GM19328 (cell line): ENCODE results near the gene TBC1D1.

Source experiments
- ATAC-seq: cut with Tn5 transposase; IDR thresholded peaks from one replicate; pipeline ENCODE4 v1.9.1; 2021; ENCODE audit warnings: mild to moderate bottlenecking, moderate library complexity; ENCODE audit not compliant: unreplicated experiment

The TBC1D1 gene

DNA sequence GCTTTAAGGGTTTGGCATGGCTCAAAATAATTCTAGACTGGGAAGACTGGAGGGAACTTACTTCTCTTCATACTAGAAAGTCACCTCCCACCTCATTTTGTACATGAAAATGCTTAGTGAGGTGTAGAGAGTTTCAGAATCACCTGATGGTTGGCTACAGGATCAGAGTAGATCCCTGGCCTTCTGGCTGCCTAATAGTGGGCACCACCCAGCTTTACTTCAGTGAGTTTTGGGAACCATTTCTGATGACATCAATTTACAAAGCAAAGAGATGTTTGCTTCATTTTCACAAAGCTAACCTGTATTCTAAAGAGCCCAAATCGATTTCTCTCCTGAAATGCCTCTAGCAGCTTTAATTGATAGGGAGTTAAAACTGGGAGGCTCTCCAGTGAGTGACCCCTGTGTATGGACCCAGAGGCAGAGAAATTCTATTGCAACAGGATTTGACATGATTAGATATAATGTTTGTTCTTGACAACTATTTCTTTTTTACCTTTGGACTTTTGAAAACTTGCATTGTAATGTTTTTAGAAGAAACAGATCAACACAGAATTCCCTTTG lies 249.8 kb downstream of the TBC1D1 start:
- no peak for ATAC-seq

DNA sequence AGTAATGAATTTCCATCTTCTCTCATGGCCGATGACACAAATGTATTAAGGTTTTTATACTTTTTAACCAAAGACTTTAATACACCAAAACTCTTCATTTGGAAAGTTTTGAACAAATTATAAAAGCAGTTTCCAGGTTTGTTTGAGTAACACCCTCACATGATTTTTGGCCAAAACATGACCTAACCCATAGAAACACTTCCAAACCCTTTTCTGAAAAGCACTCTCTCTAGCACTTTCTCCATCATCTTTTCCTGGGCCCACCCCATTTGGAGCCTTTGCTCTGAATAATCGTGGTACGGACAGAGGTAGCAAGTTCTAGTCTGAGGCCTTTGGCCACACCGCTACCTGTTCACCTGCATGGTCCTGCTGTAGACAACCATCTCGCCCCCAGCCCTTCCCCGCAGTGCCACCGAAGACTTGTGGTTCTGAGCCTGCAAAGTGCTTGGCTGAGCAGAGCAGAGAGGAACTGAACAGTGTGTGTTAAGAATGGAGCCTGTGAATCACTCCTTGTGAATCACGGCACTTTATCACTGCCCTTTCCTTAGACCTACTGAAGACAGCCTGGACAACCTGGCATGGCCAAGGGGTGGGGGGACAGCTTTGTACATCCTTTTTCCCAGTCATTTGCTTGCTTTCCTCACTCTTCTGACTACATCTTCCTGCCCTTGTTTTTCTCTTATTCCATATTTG lies 251.1 kb downstream of the TBC1D1 start:
- ATAC-seq: no peak

DNA sequence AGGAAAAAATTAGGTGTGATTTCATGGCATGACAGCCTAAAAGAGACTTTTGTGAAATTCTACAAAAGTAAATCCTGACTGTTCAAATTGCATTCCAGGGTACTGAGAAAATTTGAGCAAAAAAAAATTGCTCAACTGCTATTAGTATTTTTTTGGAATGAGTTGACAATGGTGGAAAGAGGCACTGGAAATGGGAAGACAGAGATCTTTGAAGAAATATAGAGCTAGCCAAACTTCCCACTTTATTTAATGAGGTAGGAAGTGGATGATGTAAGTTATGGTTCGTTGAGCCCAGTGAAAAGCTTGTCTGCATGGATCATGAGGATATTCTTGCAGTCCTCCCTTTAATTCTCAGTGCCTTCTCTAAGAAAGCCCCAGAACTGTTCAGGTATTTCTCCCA lies 253.1 kb downstream of the TBC1D1 start:
- ATAC-seq: no peak

DNA sequence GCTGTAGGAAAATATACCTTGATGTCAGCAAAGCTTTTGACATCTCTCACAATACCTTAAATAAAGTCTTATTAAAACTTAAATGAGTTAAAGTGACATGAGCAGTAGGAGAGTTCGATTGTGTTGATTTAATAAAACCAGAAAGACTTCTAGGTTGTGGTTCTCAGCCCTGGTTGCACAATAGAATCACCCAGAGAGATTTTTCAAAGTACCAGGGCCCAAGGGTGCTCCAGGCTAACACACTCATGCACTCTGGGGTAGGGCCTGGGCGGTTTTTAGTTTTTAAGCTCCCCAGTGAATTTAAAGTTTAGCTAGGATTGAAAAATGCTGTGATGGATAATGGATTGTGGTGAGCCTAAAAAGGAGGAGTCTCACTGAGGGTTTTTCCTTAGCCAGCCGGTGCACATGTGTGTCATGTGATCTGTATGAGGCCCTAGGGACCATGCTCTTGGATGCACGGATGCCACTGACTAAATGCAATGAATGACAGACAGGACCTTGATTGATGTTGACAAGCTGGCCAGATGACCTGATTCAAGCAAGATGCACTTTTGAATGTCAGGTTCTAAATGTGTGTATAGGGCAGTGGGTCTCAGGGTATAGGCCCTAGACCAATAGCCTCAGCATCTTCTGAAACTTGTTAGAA lies 254.3 kb downstream of the TBC1D1 start:
- no peak for ATAC-seq

DNA sequence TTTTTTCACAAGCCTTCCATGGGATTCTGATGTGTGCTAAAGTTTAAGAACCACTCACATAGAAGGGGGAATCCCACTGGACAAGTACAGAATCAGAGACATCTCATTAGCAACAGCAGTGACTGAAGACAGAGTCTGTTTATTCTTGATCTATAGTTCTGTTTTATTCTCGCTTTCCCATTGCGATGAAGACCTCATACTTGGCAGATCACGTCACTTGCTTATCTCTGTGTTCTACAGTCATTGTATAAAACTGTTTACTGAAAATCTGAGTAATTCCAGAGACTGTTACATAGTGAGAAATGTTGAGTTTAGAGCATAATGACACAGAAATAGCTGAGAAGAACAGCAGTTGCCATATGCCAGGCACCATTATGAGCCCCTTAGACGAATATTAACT lies 254.9 kb downstream of the TBC1D1 start:
- ATAC-seq: no peak

DNA sequence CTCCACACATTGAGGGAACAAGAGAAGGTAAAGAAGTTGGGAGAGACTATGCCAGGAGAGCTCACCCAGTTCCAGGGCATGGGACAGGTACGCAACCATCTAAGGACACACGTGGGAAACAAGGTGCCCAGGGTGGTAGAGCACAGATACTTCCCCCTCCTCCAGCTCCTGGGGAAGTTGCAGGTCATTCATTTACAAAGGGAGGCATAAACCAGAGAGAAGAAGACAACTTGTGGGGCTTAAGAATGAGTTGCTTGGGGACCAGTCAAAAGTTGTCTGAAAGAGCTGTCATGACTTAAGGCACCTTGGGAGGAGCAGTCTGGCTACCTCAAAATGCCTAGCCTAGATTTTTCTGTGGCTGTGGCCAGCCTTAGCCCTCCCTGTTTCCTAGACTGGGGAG lies 255.5 kb downstream of the TBC1D1 start:
- ATAC-seq: no peak

DNA sequence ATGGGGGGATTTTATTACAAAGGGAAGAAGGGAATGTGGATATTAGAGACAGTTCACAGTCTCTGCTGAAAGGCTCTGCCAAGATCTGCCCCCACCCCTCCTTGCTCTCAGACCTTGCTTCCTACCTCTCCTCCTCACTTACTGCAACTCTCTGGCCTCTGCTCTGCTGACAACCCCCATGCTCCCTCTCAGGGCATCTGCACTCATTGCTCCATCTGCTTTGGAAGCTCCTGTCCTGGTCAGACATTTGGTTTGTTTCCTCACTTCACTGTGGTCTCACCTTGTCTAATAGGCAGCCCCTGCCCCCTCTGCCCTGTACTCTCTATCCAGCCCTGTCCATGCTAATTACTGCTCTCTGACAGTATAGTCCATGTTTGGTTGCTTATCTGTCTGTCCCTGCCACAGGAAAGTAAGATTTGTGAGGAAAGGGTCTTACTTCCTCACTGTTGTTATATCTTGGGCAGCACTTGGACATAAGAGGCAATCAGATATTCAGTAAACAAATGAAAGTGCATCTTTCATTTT lies 258.6 kb downstream of the TBC1D1 start:
- no peak for ATAC-seq

DNA sequence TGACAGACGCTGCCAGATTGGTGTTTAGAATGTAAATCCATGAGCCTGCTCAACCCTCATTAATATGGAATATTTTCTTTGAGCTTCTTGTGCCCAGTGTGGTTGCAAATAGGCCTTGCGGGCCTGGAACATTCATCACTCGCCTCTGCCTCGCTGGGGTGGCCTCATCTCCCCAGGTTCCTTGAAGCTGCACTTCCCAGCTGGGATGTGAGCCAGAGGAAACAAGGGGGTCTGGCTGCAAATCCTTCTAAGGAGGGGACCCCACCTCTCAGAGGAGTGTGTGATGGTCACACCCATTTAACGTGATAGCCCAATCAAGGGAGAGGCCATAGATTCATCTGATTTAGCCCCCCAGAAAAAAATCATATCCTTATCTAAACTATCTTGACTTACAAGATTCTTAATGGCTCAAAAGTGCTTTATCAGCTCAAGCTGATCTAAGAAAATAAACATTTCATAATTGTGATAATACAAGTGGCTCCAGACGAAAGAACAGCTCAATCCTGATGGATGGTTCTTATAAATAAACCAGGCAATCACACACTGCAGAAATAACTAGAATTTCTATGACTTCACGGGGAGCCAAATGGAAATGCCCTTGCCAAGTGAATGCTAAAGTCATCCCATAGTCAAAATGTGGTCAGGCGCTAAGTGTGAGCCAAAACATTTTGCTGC lies 259.2 kb downstream of the TBC1D1 start:
- no peak for ATAC-seq

DNA sequence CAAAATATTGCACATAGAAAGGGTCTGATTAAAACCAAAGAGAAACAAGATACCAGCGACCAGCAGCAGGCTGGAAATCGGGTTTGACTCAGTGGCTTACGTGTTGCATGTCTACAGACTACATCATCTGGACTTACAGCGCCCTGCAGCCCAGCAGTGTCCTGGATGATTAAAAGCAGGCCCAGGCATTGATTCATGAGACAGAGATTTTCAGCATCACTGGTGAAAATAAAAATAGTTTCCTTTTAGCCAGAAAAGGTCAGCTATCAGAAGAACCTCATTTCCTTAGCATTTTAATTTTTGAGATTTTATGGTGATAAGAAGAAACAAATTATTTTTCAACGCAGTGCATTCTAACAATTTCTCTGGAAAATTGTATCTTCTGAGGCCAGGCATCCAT lies 259.9 kb downstream of the TBC1D1 start:
- no peak for ATAC-seq

DNA sequence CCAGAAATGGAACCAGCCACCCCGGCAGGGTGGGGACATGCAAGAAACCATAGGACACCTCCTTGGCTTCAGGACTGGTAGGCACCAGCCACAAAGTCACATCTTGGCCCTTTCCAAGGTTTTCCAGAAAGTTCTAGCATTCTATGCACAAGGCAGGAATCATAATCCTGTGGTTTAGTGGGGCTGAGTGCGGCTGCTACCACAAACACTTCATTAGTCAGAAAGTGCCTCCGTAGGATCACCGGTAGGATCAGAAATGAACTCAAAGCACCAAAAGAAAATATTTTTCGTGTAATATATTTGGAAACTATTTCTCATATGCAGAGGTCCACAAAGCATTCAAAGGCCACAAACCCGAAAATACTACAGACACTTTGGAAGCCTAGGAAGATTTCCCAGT lies 261.0 kb downstream of the TBC1D1 start:
- ATAC-seq: no peak

DNA sequence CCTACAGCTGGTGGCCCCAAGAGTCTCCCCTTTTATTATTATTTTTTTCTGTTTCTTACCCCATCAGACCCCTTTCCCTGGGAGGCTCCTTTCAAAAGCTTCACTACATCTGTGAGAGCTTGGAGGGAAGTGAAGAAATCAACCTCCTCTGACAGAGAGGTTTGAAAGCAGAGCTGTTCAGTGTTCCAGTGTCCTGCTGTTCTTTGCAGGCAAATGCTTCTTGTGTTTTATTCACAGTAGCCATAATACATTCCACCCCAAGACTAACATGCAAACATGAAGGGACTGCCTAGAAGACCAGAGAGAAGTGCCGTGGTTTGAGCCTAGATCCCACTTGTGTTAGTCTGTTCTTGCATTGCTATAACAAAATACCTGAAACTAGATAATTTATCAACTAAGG lies 261.4 kb downstream of the TBC1D1 start:
- no peak for ATAC-seq

DNA sequence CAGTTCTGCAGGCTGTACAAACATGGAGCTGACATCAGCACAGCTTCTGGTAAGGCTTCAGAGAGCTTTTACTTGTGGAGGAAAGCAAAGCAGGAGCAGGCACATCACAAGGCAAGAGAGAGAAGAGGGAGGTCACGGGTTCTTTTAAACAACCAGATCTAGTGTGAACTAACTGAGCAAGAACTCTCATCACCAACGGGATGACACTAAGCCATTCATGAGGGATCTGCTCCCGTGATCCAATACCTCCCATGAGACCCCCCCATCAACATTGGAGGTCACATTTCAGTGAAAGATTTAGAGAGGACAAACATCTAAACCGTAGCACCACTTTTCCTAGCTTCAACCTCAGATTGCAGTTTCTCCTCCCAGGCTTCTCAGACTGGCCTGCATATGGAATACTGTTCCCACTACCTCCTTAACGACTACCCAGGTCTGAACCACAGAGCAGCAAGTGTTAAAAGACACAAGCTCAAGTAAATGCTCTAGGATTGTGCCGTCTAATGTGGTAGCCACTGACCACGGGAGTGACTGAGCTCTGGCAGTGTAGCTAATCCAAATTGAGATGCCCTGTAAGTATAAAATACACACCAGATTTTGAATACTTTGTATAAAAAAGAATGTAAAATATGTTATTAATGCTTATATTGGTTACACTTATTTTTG lies 262.0 kb downstream of the TBC1D1 start:
- ATAC-seq: no peak

DNA sequence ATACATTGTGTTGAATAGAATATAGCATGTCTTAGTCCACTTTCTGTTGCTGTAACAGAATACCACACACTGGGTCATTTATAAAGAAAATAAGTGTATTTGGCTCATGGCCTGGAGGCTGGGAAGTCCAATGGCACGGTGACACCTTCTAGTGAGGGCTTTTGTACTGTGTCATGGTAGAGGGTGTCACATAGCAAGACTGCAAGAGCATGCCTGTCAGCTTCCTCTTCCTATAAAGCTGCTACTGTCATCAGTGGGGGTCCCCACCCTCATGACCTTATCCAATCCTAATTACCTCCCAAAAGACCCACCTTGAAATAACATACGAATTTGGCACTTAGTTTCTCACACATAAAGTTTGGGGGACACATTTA lies 262.5 kb downstream of the TBC1D1 start:
- ATAC-seq: no peak

DNA sequence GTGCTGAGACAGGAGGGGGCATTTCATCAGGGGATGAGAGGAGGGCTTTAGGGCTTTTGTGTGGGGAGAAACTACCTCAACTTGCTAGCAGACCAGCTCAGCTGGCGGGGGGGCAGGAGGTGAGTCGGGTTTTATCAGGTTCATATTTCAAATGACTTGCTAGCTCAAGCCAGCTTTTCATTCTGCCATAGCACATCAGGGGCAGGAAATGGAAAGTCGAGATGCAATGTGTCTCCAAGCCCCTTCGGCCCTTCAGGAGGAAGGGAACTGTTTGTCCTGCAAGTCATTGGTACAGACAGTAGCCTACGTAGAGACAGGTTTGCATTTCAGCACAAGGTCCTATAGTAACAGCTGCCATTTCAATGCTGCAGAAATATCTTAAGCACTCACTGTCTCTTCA lies 263.4 kb downstream of the TBC1D1 start:
- ATAC-seq: no peak

DNA sequence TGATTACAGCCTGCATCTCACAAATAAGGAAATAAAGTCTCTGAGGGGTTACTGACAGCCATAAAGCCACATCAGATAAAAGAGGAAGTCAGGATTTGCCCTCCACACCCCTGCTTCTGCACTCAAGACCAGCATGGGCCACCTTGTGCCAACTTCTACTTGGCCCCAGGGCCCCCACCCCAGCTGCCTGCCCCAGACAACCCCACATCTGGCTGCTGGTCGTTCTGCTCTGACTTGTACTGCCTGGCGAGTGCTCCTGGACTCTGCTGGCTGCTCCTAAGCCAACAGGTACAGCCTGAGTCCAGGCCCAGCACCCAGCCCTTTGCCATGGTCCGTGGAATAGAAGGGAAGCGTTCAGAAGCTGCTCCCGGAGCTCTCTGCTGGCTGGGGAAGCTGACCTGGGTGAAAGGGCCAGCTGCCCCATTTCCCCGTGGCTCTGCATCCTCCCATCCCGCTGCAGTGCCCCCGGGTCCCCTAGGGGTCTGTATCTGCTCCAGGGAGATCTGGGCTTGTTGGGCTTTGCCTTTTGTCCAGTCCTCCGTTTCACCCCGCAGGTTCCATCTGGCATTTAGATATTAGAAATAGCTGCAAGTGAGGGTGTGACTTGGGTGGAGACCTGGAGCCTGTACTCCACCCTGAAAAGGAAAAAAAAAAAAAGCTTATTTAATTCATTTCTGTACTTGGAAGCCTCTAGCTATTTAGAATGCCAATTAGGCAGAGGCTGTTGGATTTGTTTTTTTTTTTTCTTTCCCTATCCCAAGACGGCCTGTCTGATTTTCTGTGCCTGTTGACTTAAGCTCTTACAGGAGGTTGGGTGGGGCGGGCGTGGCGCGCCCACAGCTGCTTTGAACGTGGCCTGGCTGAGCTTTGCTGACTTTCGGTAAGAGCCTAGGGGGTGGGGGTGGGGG lies 264.1 kb downstream of the TBC1D1 start:
- no peak for ATAC-seq

DNA sequence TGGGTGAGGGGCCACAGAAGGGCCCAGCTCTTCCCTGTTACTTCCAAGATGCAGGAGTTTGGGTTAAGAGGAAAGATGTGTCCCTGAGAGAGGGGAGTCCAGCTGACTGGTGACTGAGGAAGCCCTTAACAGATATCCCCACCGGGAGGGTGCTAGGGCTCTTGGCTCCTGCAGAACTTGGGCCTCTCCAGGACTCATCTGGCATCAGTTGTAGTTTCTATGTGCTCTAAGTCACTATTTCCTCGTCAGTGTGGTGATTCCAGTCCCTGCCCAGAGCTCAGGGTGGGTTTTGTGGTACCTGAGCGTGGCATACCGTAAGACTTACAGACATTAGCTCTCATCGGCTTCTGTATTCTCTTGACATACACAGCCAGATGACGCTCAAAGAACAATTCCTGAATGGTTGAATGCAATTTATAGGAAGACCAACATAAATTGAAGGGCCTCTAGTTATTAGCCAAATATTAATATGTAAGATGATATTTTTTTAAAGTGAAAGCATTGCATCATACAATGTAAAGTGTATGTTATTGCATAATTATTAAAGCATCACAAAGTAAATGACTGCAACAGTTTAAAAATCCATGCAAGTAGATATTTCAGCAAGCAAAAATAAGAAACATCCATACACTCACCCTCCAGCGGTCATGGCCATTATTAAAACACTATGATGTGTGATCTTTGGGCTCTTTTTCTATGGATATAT lies 264.9 kb downstream of the TBC1D1 start:
- no peak for ATAC-seq

DNA sequence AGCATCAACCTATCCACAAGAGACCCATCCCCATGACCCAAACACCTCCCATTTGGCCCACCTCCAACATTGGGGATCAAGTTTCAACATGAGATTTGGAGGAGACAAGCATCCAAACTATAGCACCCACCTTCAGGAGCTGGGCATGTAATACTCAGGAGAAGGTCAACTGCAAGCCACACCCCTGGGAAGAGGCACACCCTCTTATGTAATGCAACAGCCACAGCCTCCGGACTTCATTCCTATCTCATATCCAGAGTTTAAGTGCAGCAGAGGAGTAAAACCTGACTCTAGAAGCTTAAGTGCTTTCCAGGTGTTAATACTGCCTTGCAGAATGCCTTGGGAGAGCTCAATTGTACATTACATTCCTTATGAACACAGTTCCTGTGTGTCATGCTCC lies 266.7 kb downstream of the TBC1D1 start:
- ATAC-seq: no peak

DNA sequence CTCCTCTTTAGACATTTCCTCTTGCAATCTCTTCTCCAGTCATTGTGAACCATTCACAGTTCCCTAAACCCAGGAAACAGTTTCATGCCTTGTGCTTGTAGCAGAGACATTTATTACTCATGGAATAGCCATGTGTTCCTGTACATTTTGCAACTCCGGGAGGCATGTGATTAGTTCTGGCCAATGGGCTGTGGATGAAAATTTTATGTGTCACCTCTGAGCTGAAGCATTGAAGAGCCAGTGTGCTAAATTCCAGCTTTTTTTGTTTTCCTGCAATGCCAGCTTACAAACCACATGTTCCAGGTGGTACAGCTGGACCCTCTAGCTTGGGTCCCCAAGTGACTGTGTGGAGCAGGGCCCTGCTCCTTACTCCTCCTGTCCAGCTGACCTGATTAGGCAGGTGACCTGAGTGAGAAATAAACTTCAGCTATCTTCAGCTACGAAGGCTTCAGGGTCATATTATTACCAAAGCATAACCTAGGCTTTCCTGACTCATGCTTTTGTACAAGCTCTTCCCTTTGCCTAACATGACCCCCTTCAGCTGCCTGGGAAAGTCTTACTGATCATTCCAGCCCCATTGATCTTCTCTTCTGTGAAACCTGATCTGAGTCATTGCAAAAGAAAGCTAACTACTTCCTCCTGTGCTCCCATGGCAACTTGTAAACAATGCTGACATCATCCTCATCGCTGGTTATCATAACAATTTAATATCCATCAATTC lies 269.8 kb downstream of the TBC1D1 start:
- ATAC-seq: peak; percentile 81
